ENCODE data around the gene MTRF1. TPM values are rescaled to one million over a fixed set of nuclear protein-coding genes. Genes with fewer than 3 reads are reported as not detected.

Gene MTRF1
- total and polyA plus RNA-seq, 11 donors: 8.3 to 12.0 (median 10.1) TPM

GRCh38 chr13:41246969-41247680 lies 16.3 kb downstream of the MTRF1 start:
- 67 to 71% (median 69%) methylated on average over 8 of the region's 8 CpGs for WGBS, 4 donors
- Histone ChIP-seq H3K9me3 (no peaks in the 10 kb centered on the region), H3K4me1 (peaks cover 0 to 9% (median 0%) of the 10 kb centered on the region in 12 donors), H3K4me3 (no peak overlapping the region), H3K36me3 (peaks cover 0 to 36% (median 24%) of the 10 kb centered on the region in 9 donors), H3K27me3 (no peaks in the 10 kb centered on the region), H3K27ac (no peak overlapping the region)
- ATAC-seq: peak in 3 of 4 donors; percentile 31 to 65 (median 33)
- no peak for TF ChIP-seq POLR2A (IDR thresholded peaks at IDR 0.05)
- no peak for TF ChIP-seq CTCF (IDR thresholded peaks at IDR 0.05)
- DNase-seq: no peak
- intact Hi-C loops (cut with DNase I): no loop called here

DNA sequence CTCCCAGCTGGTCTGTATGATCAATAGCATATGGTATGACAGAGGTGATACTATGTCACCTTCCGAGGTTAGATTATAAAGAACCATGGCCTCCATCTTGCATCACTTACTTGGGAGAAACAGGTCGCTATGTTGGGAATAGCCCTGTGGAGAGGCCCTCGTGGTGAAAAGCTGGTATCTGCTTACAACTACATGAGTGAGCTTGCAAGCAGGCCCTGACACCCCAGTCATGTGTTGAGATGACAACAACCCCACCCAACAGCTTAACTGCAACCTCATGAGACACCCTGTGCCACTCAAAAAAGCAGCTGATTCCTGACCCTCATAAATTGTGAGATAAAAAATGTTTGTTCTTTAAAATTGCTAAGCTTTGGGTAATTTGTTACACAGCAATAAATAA lies 18.8 kb downstream of the MTRF1 start:
- no peak overlapping the region for H3K27ac ChIP-seq
- intact Hi-C loops (cut with DNase I): no loop called here
- H3K36me3 ChIP-seq: peaks cover 0 to 27% (median 12%) of the 10 kb centered on the region in 9 donors
- TF ChIP-seq CTCF (IDR thresholded peaks at IDR 0.05) (no peak), POLR2A (IDR thresholded peaks at IDR 0.05) (no peak)
- WGBS, 4 donors: 68 to 83% (median 73%) methylated on average over 3 of the region's 3 CpGs
- DNase-seq: no peak
- peaks cover 0 to 9% (median 0%) of the 10 kb centered on the region in 12 donors for H3K4me1 ChIP-seq
- no peak for ATAC-seq
- H3K27me3 ChIP-seq: no peaks in the 10 kb centered on the region
- H3K9me3 ChIP-seq: no peaks in the 10 kb centered on the region
- no peak overlapping the region for H3K4me3 ChIP-seq

DNA sequence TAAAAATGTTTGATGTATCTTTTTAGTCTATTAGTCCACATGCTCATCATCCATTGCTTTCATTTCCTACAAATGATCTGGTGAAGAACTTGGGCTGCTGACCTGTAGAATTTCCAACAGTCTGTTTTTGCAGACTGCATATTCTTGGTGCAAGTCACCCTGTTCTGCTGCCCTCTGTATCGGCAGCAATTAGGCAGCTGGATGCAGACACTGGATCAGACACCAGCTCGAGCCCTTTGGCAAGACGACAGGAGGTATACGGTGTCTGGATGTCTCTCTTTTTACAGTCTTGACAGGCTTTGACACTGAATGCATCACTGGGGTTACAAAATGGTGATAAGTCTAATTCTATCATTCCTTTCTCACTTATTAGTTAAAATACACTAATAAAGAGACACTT lies 21.8 kb downstream of the MTRF1 start:
- TF ChIP-seq POLR2A (IDR thresholded peaks at IDR 0.05) (no peak), CTCF (IDR thresholded peaks at IDR 0.05) (no peak)
- Histone ChIP-seq H3K27me3 (no peaks in the 10 kb centered on the region), H3K4me3 (no peak overlapping the region), H3K4me1 (peaks cover 0 to 5% (median 0%) of the 10 kb centered on the region in 12 donors), H3K36me3 (peaks cover 0 to 30% (median 20%) of the 10 kb centered on the region in 9 donors), H3K9me3 (no peaks in the 10 kb centered on the region), H3K27ac (no peak overlapping the region)
- intact Hi-C loops (cut with DNase I): no loop called here
- 68 to 82% (median 78%) methylated on average over 4 of the region's 4 CpGs for WGBS, 4 donors
- ATAC-seq (no peak), DNase-seq (no peak)

DNA sequence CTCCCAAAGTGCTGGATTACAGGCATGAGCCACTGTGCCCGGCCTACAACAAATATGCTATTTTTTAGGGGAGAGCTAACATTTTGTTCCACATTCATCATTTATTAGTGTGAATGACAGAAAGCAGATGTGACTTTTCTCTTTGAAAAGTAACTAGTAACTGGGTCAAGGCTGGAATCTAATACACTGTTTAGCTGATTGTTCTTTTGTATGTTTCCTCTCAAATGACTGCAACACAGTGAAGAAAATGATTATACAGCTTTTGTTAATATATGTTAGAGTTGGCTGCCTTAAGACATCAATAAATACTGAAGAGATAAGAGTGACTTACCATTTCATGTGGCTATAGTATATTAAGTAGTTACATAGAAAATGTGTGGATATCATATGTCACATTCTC lies 27.0 kb downstream of the MTRF1 start:
- DNase-seq: no peak
- no peaks in the 10 kb centered on the region for H3K27me3 ChIP-seq
- no peaks in the 10 kb centered on the region for H3K9me3 ChIP-seq
- H3K4me3 ChIP-seq: no peak overlapping the region
- no peak overlapping the region for H3K27ac ChIP-seq
- H3K4me1 ChIP-seq: peaks cover 0 to 6% (median 0%) of the 10 kb centered on the region in 12 donors
- TF ChIP-seq CTCF (IDR thresholded peaks at IDR 0.05) (no peak), POLR2A (IDR thresholded peaks at IDR 0.05) (no peak)
- intact Hi-C loops (cut with DNase I): no loop called here
- WGBS, 4 donors: 77 to 100% (median 89%) methylated on average over 1 of the region's 1 CpG
- ATAC-seq: no peak
- H3K36me3 ChIP-seq: peaks cover 0 to 53% (median 32%) of the 10 kb centered on the region in 9 donors

Measured in heart left ventricle (tissue), 16 donors.